OCI-M1 (cell line): ENCODE results near the gene FNDC5.

Experiments used
- DNase-seq: peaks from one replicate; lab custom pipeline; 2025; lab: John Stamatoyannopoulos, UW

FNDC5 gene

GRCh38 chr1:32884032-32884372 lies 13.3 kb upstream of the FNDC5 start:
- DNase-seq = no peak

GRCh38 chr1:32883338-32884031 lies 12.8 kb upstream of the FNDC5 start:
- no peak for DNase-seq

GRCh38 chr1:32881871-32882850 lies 11.4 kb upstream of the FNDC5 start:
- no peak for DNase-seq

- DNase-seq = no peak
Measured at GRCh38 chr1:32881291-32881690, 10.6 kb upstream of the FNDC5 start.

GRCh38 chr1:32878637-32879041 lies 7.9 kb upstream of the FNDC5 start:
- DNase-seq = no peak

- DNase-seq = no peak
Measured at GRCh38 chr1:32878183-32878582, 7.5 kb upstream of the FNDC5 start.

GRCh38 chr1:32877211-32878110 lies 6.7 kb upstream of the FNDC5 start:
- no peak for DNase-seq

- DNase-seq = peak; percentile 69
Measured at GRCh38 chr1:32876341-32877210, 5.9 kb upstream of the FNDC5 start.

GRCh38 chr1:32874860-32875752 lies 4.4 kb upstream of the FNDC5 start:
- DNase-seq = no peak

GRCh38 chr1:32873484-32873883 lies 2.8 kb upstream of the FNDC5 start:
- no peak for DNase-seq

- DNase-seq = no peak
Measured at GRCh38 chr1:32872192-32872460, 1.4 kb upstream of the FNDC5 start.

- DNase-seq = no peak
Measured at GRCh38 chr1:32871364-32872191, 866 bp upstream of the FNDC5 start.

- DNase-seq = no peak
Measured at GRCh38 chr1:32869923-32870614, 643 bp downstream of the FNDC5 start.

GRCh38 chr1:32868806-32869455 lies 1.8 kb downstream of the FNDC5 start:
- DNase-seq = no peak

- DNase-seq = no peak
Measured at GRCh38 chr1:32868085-32868484, 2.6 kb downstream of the FNDC5 start.

- DNase-seq = no peak
Measured at GRCh38 chr1:32867671-32868070, 3.0 kb downstream of the FNDC5 start.

- no peak for DNase-seq
Measured at GRCh38 chr1:32867151-32867550, 3.6 kb downstream of the FNDC5 start.

GRCh38 chr1:32865639-32866405 lies 4.9 kb downstream of the FNDC5 start:
- no peak for DNase-seq
